GM21529 (cell line): ENCODE data around the gene RFPL2.

Source experiments
- ATAC-seq: cut with Tn5 transposase; IDR thresholded peaks from one replicate; pipeline ENCODE4 v1.9.1; 2021; ENCODE audit not compliant: unreplicated experiment

The RFPL2 gene

GRCh38 chr22:32204856-32205722, at the start of gene RFPL2:
TSS of gene RFPL2 (minus strand) at chr22:32205073. CDS start at chr22:32202451, 2,622 bp downstream.
- ATAC-seq = no peak

GRCh38 chr22:32249231-32249630, 44.4 kb upstream of the RFPL2 start:
- ATAC-seq = no peak

GRCh38 chr22:32248276-32248675, 43.4 kb upstream of the RFPL2 start:
- no peak for ATAC-seq

GRCh38 chr22:32246166-32246565, 41.3 kb upstream of the RFPL2 start:
- ATAC-seq = no peak

GRCh38 chr22:32245042-32245441, 40.2 kb upstream of the RFPL2 start:
- ATAC-seq = no peak

GRCh38 chr22:32244547-32244946, 39.7 kb upstream of the RFPL2 start:
- ATAC-seq = no peak

GRCh38 chr22:32240461-32240860, 35.6 kb upstream of the RFPL2 start:
- ATAC-seq = no peak

GRCh38 chr22:32237906-32238305, 33.0 kb upstream of the RFPL2 start:
- ATAC-seq = no peak

- no peak for ATAC-seq
Observed at GRCh38 chr22:32236970-32237369, 32.1 kb upstream of the RFPL2 start.

GRCh38 chr22:32233091-32233490, 28.2 kb upstream of the RFPL2 start:
- ATAC-seq = no peak

- no peak for ATAC-seq
Observed at GRCh38 chr22:32232191-32232830, 27.4 kb upstream of the RFPL2 start.

GRCh38 chr22:32226326-32227104, 21.6 kb upstream of the RFPL2 start:
- ATAC-seq = no peak

- no peak for ATAC-seq
Observed at GRCh38 chr22:32222991-32223390, 18.1 kb upstream of the RFPL2 start.

- no peak for ATAC-seq
Observed at GRCh38 chr22:32219026-32219425, 14.2 kb upstream of the RFPL2 start.

- ATAC-seq = no peak
Observed at GRCh38 chr22:32218470-32218869, 13.6 kb upstream of the RFPL2 start.

- ATAC-seq = no peak
Observed at GRCh38 chr22:32217465-32217864, 12.6 kb upstream of the RFPL2 start.

- no peak for ATAC-seq
Observed at GRCh38 chr22:32216911-32217310, 12.0 kb upstream of the RFPL2 start.

GRCh38 chr22:32211011-32211410, 6.1 kb upstream of the RFPL2 start:
- no peak for ATAC-seq

- ATAC-seq = no peak
Observed at GRCh38 chr22:32208681-32209080, 3.8 kb upstream of the RFPL2 start.

- ATAC-seq = no peak
Observed at GRCh38 chr22:32207971-32208480, 3.2 kb upstream of the RFPL2 start.
